A673 (cell line): ENCODE data around the gene BID. TPM values are rescaled to one million over a fixed set of nuclear protein-coding genes. Genes with fewer than 3 reads are reported as not detected.

Experiments used
- BruUV-seq: library from RNA; stranded (reverse); fragments of 400-500 nt; replicated peaks from 2 replicates; lab custom pipeline; 2021; lab: Mats Ljungman, UMichigan
- CTCF ChIA-PET: fragments of 300-600 bp; sonication (Branson Sonifier 250); formaldehyde crosslinking; loops from one replicate; lab custom pipeline; 2022; ENCODE audit warnings: antibody characterized with exemption; lab: Charles Lee
- POLR2A ChIA-PET: fragments of 300-600 bp; sonication (Branson Sonifier 250); formaldehyde crosslinking; loops from one replicate; lab custom pipeline; 2022; ENCODE audit warnings: antibody characterized with exemption; ENCODE audit not compliant: low non-redundant PET; lab: Charles Lee
- DNase-seq: peaks from one replicate; pipeline ENCODE4 v3.0.0-alpha.2; 2015; ENCODE audit warnings: low spot score
- H3K27ac ChIP-seq: fragments of 200-600 bp; sonication (generic); 2 replicates; pipeline ENCODE4 v1.5.1; 2016; ENCODE audit warnings: mixed run types, low read depth, mild to moderate bottlenecking, mixed read lengths, antibody characterized with exemption, low read length; ENCODE audit not compliant: poor library complexity, severe bottlenecking
- H3K27me3 ChIP-seq: fragments of 200-600 bp; sonication (generic); replicated peaks from 2 replicates; pipeline ENCODE4 v1.6.1; 2017; ENCODE audit warnings: mixed run types, low read depth, mild to moderate bottlenecking, mixed read lengths, antibody characterized with exemption, low read length; ENCODE audit not compliant: insufficient read depth, poor library complexity
- H3K36me3 ChIP-seq: fragments of 200-600 bp; sonication (generic); 2 replicates; pipeline ENCODE4 v1.6.1; 2016; ENCODE audit warnings: mixed run types, mild to moderate bottlenecking, mixed read lengths, antibody characterized with exemption, low read length; ENCODE audit not compliant: insufficient read depth, poor library complexity, severe bottlenecking
- H3K4me1 ChIP-seq: fragments of 200-600 bp; sonication (generic); 2 replicates; pipeline ENCODE4 v1.6.1; 2017; ENCODE audit warnings: mixed run types, mild to moderate bottlenecking, mixed read lengths, antibody characterized with exemption, low read length; ENCODE audit not compliant: insufficient read depth, poor library complexity, severe bottlenecking
- H3K4me3 ChIP-seq: fragments of 200-600 bp; sonication (generic); 2 replicates; pipeline ENCODE4 v1.5.1; 2016; ENCODE audit warnings: low read depth, mixed run types, mild to moderate bottlenecking, mixed read lengths, low read length; ENCODE audit not compliant: poor library complexity, severe bottlenecking
- H3K9me3 ChIP-seq: fragments of 200-600 bp; sonication (generic); 2 replicates; pipeline ENCODE4 v1.6.1; 2016; ENCODE audit warnings: mixed run types, low read depth, mild to moderate bottlenecking, mixed read lengths, antibody characterized with exemption, low read length; ENCODE audit not compliant: poor library complexity, severe bottlenecking
- EZH2 ChIP-seq: fragments of 200-600 bp; sonication (generic); IDR thresholded peaks from 2 replicates; pipeline ENCODE4 v1.6.1; 2017; ENCODE audit warnings: borderline replicate concordance, low read depth, mild to moderate bottlenecking, mixed read lengths, antibody characterized with exemption, low read length; ENCODE audit not compliant: poor library complexity, severe bottlenecking
- intact Hi-C: fragments of 100-400 bp; cut with micrococcal nuclease; formaldehyde crosslinking; loops from one replicate; pipeline ENCODE4 v1.10.0; 2022; ENCODE audit not compliant: unreplicated experiment
- total RNA-seq: library from RNA; stranded (reverse); gene quantifications from 2 replicates; pipeline ENCODE4 v1.2.3, GENCODE V29; 2021
- TF ChIP-seq, protein P1 (sequence below): fragments of 300-800, 200-600 bp; sonication (generic); conservative IDR thresholded peaks from 2 replicates; pipeline ENCODE4 v1.5.1; 2017; ENCODE audit warnings: low read depth, mild to moderate bottlenecking, antibody characterized with exemption, low read length, moderate library complexity, mixed read lengths

Gene BID
- total RNA-seq, 1 experiment from 2014 or later: 74.6 TPM

DNA sequence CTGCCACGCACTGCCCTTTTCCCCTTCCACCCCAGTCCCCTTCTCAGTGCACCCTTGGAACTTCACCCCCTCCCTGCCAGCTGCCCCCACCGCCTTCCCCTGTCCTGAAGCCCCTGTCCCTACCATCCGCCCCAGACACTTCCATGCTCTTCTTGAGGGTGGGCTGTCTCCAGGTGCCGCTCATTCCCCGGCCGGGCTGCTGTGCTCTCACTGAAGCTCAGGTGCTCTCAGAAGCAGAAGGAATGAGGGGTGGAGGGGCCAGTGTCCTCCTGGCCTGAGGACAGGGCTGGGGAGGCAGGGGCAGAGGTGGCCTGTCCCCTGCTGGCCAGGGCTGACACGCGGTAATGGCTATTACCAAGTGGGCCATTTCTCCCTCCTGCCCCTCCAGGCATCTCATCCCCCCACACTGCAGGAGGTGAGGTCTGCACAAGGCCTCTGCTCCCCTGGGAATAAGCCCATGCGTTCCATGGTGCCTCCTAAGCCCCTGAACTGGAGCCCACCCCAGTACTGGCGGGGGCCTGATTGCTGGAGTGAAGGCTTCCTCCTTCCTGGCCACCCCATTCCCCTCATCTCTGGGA, 6.6 kb upstream of the BID start:
- intact Hi-C loops: no loop called here
- no peak overlapping the region for H3K4me3 ChIP-seq
- CTCF ChIA-PET: no interaction called here
- peaks cover 23% of the 10 kb centered on the region for H3K4me1 ChIP-seq
- no TSS peak for BruUV-seq
- POLR2A ChIA-PET: no interaction called here
- no peak for DNase-seq
- no peaks in the 10 kb centered on the region for H3K27me3 ChIP-seq
- H3K36me3 ChIP-seq: no peaks in the 10 kb centered on the region
- no peak overlapping the region for H3K27ac ChIP-seq
- no peak for TF ChIP-seq EZH2
- TF ChIP-seq, protein P1, sequence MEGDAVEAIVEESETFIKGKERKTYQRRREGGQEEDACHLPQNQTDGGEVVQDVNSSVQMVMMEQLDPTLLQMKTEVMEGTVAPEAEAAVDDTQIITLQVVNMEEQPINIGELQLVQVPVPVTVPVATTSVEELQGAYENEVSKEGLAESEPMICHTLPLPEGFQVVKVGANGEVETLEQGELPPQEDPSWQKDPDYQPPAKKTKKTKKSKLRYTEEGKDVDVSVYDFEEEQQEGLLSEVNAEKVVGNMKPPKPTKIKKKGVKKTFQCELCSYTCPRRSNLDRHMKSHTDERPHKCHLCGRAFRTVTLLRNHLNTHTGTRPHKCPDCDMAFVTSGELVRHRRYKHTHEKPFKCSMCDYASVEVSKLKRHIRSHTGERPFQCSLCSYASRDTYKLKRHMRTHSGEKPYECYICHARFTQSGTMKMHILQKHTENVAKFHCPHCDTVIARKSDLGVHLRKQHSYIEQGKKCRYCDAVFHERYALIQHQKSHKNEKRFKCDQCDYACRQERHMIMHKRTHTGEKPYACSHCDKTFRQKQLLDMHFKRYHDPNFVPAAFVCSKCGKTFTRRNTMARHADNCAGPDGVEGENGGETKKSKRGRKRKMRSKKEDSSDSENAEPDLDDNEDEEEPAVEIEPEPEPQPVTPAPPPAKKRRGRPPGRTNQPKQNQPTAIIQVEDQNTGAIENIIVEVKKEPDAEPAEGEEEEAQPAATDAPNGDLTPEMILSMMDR: no peak
- H3K9me3 ChIP-seq: no peaks in the 10 kb centered on the region

DNA sequence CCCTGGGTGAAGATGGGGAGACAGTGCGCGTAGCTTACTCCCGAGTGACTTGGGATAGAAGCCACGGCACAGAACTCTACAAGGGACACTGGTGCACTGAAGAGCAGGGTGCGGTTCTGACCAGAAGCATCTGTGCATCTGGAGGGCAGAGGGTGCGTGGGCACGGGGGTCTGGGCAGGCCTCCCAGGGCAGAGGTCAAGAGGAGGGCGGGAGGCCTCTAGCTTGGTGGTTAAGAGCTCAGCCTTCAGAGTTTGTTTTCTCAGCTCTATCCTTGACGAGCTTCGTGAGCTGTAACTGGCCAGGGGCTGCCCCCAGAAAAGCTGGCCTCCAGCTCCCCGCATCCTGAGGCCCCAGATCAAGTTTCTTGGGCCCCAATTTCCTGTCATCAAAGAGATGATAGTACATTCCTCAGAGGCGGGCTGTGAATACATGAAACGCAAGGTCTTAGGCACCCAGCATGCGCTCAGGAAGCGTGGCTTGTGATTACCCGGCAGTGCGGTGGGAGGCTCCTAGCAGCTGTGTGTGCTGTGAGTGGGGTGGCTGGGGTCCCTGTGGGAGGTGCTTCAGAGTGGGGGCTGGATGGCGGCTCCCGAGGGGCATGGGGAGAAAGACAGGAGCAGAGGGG, 6.0 kb upstream of the BID start:
- Histone ChIP-seq H3K4me1 (peaks cover 23% of the 10 kb centered on the region), H3K4me3 (no peak overlapping the region), H3K27me3 (no peaks in the 10 kb centered on the region), H3K9me3 (no peaks in the 10 kb centered on the region), H3K36me3 (no peaks in the 10 kb centered on the region), H3K27ac (no peak overlapping the region)
- no peak for DNase-seq
- no TSS peak for BruUV-seq
- TF ChIP-seq EZH2: no peak
- TF ChIP-seq, protein P1: no peak
- CTCF ChIA-PET: no interaction called here
- POLR2A ChIA-PET: no interaction called here
- intact Hi-C loops: no loop called here

DNA sequence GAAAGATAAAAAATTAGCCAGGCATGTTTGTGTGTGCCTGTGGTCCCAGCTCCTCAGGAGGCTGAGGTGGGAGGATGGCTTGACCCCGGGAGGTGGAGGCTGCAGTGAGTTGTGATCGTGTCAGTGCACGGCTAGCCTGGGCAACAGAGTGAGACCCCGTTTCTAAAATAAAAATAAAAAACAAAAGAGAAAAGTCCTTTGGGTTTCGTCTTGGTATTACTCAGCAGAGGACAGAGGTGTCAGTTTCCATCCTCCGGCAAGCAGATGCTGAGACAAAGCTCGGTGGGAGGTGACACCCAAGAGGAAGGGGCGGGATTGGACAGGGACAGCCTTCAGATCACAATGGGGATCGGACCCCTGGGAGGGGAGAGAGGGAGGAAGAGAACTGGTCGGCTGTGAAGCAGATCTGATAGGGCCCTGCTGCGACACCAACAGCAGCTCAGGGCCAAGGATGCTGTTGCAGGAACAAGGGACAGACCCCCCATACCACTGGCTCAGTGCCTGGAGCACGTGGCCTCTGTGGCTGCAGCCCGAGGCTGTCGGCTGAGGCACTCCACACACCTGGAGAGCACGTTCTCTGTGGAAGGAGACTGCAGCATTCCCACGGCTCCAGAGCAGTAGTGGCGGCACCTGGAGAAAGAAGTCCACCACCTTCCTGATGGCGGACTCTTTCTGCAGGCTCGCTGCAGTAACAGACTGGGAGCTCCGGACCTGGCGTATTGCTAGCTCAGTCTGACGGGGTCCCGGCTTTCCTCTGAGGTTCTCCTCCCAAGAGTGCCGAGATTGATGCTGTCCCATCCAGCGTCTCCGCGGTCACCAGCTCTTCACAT, 5.2 kb upstream of the BID start:
- no peak overlapping the region for H3K4me3 ChIP-seq
- intact Hi-C loops: no loop called here
- ChIA-PET CTCF (interaction anchor here (0.7 kb wide), 1 partner anchor 16 kb away, joined by 3 read pairs; no protein-coding TSS in a partner anchor), POLR2A (no interaction called here)
- BruUV-seq: no TSS peak
- no peak overlapping the region for H3K27ac ChIP-seq
- no peaks in the 10 kb centered on the region for H3K36me3 ChIP-seq
- peaks cover 27% of the 10 kb centered on the region for H3K4me1 ChIP-seq
- peak; percentile 37 for DNase-seq
- H3K27me3 ChIP-seq: no peaks in the 10 kb centered on the region
- no peaks in the 10 kb centered on the region for H3K9me3 ChIP-seq
- no peak for TF ChIP-seq EZH2
- TF ChIP-seq, protein P1: no peak
